Stomach (tissue), 4 donors: ENCODE data around the gene MATCAP1.

ENCODE experiments used
- POLR2A ChIP-seq, 4 donors: fragments of 450-650 bp; IDR thresholded peaks; one replicate each; pipeline ENCODE4 v1.6.1; 2016; ENCODE audit warnings: antibody characterized with exemption in 4 of 4, control low read depth in 2 of 4, mild to moderate bottlenecking in 1 of 4, moderate library complexity in 1 of 4
- TF ChIP-seq, protein P1 (sequence below), 7 experiments: fragments of 450-650 bp in 4 of 7; fragments of 200-600 bp in 3 of 7; sonication (generic) in 3 of 7; IDR thresholded peaks; one replicate each; pipeline ENCODE4 v1.5.1; 2016 to 2019; ENCODE audit warnings: antibody characterized with exemption in 7 of 7, control low read depth in 2 of 7, mild to moderate bottlenecking in 1 of 7

DNA sequence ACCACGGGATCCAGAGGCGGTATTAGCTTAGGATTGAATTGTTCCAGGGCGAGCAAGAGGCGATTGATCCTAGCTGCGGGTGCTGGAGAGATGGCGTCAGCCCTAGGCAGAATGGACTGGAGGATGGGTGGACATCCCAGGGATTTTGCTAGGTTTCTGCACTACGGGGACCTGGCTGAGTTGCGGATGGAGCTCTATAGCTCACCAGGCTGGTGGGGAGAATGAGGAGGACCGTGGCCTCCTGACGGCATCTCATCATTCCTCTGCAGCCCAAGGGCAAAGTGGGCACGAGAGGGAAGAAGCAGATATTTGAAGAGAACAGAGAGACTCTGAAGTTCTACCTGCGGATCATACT is 43.8 kb upstream of the MATCAP1 start:
- TF ChIP-seq POLR2A (IDR thresholded peaks at IDR 0.05): no peak
- TF ChIP-seq, protein P1, sequence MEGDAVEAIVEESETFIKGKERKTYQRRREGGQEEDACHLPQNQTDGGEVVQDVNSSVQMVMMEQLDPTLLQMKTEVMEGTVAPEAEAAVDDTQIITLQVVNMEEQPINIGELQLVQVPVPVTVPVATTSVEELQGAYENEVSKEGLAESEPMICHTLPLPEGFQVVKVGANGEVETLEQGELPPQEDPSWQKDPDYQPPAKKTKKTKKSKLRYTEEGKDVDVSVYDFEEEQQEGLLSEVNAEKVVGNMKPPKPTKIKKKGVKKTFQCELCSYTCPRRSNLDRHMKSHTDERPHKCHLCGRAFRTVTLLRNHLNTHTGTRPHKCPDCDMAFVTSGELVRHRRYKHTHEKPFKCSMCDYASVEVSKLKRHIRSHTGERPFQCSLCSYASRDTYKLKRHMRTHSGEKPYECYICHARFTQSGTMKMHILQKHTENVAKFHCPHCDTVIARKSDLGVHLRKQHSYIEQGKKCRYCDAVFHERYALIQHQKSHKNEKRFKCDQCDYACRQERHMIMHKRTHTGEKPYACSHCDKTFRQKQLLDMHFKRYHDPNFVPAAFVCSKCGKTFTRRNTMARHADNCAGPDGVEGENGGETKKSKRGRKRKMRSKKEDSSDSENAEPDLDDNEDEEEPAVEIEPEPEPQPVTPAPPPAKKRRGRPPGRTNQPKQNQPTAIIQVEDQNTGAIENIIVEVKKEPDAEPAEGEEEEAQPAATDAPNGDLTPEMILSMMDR (IDR thresholded peaks at IDR 0.05): no peak
